OCI-LY3 (cell line): ENCODE measurements around the gene SLC6A6.

Experiments
- EZH2phosphoT487 ChIP-seq: fragments of 200-600 bp; shearing (Covaris generic); IDR thresholded peaks from 2 replicates; pipeline ENCODE4 v1.6.1; 2018; ENCODE audit warnings: antibody characterized with exemption, mixed run types, low read depth
- TF ChIP-seq, protein P1 (sequence below): fragments of 200-600, 300-600 bp; sonication (generic); IDR thresholded peaks from 2 replicates; pipeline ENCODE4 v1.5.1; 2014; ENCODE audit warnings: antibody characterized with exemption, low read length, low read depth

DNA sequence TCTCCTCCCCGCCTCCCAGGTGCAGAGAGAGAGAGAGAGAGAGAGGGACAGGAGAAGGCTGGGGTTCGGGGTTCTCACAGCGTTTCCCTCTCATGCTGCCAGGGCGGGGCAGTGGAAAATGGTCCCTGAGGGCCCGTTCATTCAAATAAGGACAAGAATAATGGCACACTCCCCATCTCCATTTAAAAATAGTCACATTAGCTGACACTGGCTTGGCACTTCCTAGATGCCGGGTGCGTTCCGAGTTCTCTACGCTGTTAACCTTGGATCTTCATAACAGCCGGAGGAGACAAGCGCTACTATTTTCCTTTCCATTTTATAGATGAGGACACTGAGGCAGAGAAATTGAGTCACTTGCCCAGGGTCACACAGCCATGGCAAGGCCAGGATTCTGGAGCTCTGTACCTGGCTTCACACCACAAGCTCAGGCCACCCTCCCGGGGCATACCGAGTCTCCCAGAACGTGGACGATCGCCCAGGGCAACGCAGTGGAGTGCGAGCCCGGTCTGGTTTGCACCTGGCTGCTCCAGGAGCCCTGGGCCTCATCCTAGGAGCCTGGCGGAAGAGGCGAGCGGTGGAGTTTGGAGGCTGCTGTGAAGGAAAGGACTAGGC, 608 bp upstream of the SLC6A6 start:
- TF ChIP-seq, protein P1, sequence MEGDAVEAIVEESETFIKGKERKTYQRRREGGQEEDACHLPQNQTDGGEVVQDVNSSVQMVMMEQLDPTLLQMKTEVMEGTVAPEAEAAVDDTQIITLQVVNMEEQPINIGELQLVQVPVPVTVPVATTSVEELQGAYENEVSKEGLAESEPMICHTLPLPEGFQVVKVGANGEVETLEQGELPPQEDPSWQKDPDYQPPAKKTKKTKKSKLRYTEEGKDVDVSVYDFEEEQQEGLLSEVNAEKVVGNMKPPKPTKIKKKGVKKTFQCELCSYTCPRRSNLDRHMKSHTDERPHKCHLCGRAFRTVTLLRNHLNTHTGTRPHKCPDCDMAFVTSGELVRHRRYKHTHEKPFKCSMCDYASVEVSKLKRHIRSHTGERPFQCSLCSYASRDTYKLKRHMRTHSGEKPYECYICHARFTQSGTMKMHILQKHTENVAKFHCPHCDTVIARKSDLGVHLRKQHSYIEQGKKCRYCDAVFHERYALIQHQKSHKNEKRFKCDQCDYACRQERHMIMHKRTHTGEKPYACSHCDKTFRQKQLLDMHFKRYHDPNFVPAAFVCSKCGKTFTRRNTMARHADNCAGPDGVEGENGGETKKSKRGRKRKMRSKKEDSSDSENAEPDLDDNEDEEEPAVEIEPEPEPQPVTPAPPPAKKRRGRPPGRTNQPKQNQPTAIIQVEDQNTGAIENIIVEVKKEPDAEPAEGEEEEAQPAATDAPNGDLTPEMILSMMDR, result no peak; the same call in 1 of the 2 replicates
- TF ChIP-seq EZH2phosphoT487, result no peak
